Measurements from ENCODE around the gene LHFPL2. TPM values are rescaled to one million over a fixed set of nuclear protein-coding genes. Genes with fewer than 3 reads are reported as not detected.
A peak's percentile ranks its signal among the peaks of the same experiment; 100 is the strongest.

Gene LHFPL2
- total RNA-seq, 2 donors from 2014 or later: 15.5 to 18.7 TPM

DNA sequence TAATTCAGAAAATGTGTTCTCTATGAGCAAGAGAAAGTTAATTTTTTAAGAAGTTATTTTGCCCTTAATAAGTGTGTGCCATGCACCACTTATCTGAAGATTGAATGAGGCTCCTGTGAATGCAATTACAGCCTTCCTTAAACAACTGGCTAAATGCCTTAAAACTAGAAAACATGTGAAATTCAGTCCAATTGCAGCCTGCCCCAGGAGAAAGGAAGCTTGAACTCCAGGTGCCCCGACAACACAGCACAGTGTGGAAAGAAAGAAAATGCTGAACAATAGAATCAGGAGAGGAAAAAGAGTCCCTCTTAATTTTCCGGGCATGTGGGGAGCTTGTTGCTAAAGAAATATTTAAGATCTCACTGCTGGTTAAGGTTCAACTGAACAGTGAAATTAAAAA lies 8.8 kb downstream of the LHFPL2 start:
- TF ChIP-seq CTCF (IDR thresholded peaks at IDR 0.05): no peak
- no peak for TF ChIP-seq POLR2A (IDR thresholded peaks at IDR 0.05)
- intact Hi-C loops (cut with DNase I): no loop called here
- peak overlapping the region in 1 of 4 donors; percentile 27 for H3K27ac ChIP-seq
- WGBS, 2 donors: 38 to 60% methylated on average over 2 of the region's 2 CpGs
- no peaks in the 10 kb centered on the region for H3K36me3 ChIP-seq (replicated peaks in 1 of 2; ENCODE audit: insufficient read depth in 1 of 2, low read depth in 2 of 2)
- peaks cover 46% of the 10 kb centered on the region for H3K4me1 ChIP-seq
- DNase-seq (no peak), ATAC-seq (no peak)
- H3K4me3 ChIP-seq: no peak overlapping the region
- H3K27me3 ChIP-seq: no peaks in the 10 kb centered on the region
- H3K9me3 ChIP-seq: no peaks in the 10 kb centered on the region

GRCh38 chr5:78638973-78639669 lies 9.5 kb downstream of the LHFPL2 start:
- no peaks in the 10 kb centered on the region for H3K36me3 ChIP-seq (replicated peaks in 1 of 2; ENCODE audit: insufficient read depth in 1 of 2, low read depth in 2 of 2)
- peaks cover 52% of the 10 kb centered on the region for H3K4me1 ChIP-seq
- WGBS, 2 donors: 80 to 83% methylated on average over 4 of the region's 4 CpGs
- peak overlapping the region; percentile 37 to 71 (median 61) for H3K27ac ChIP-seq
- no peak for TF ChIP-seq CTCF (IDR thresholded peaks at IDR 0.05)
- TF ChIP-seq POLR2A (IDR thresholded peaks at IDR 0.05): no peak
- DNase-seq (no peak), ATAC-seq (no peak)
- no peaks in the 10 kb centered on the region for H3K9me3 ChIP-seq
- H3K27me3 ChIP-seq: no peaks in the 10 kb centered on the region
- intact Hi-C loops (cut with DNase I): no loop called here
- H3K4me3 ChIP-seq: no peak overlapping the region

GRCh38 chr5:78638423-78638822 lies 10.1 kb downstream of the LHFPL2 start:
- peak; percentile 95 for ATAC-seq
- TF ChIP-seq CTCF (IDR thresholded peaks at IDR 0.05) (no peak), POLR2A (IDR thresholded peaks at IDR 0.05) (no peak)
- Histone ChIP-seq H3K36me3 (replicated peaks in 1 of 2; ENCODE audit: insufficient read depth in 1 of 2, low read depth in 2 of 2) (no peaks in the 10 kb centered on the region), H3K27me3 (no peaks in the 10 kb centered on the region), H3K4me1 (peaks cover 53% of the 10 kb centered on the region), H3K27ac (peak overlapping the region; percentile 37 to 71 (median 61)), H3K9me3 (no peaks in the 10 kb centered on the region), H3K4me3 (no peak overlapping the region)
- DNase-seq: peak; percentile 80 to 90 (median 86)
- intact Hi-C loops (cut with DNase I): no loop called here
- WGBS, 2 donors: 21 to 23% methylated on average over 10 of the region's 10 CpGs

- 77 to 87% methylated on average over 5 of the region's 5 CpGs for WGBS, 2 donors
- H3K9me3 ChIP-seq: no peaks in the 10 kb centered on the region
- no peaks in the 10 kb centered on the region for H3K36me3 ChIP-seq (replicated peaks in 1 of 2; ENCODE audit: insufficient read depth in 1 of 2, low read depth in 2 of 2)
- no peaks in the 10 kb centered on the region for H3K27me3 ChIP-seq
- DNase-seq (no peak), ATAC-seq (no peak)
- H3K4me1 ChIP-seq: peaks cover 55% of the 10 kb centered on the region
- TF ChIP-seq CTCF (IDR thresholded peaks at IDR 0.05): no peak
- no peak for TF ChIP-seq POLR2A (IDR thresholded peaks at IDR 0.05)
- H3K27ac ChIP-seq: peak overlapping the region; percentile 26 to 71 (median 45)
- H3K4me3 ChIP-seq: no peak overlapping the region
- intact Hi-C loops (cut with DNase I): no loop called here
Measured at GRCh38 chr5:78637468-78637867, 11.1 kb downstream of the LHFPL2 start.

DNA sequence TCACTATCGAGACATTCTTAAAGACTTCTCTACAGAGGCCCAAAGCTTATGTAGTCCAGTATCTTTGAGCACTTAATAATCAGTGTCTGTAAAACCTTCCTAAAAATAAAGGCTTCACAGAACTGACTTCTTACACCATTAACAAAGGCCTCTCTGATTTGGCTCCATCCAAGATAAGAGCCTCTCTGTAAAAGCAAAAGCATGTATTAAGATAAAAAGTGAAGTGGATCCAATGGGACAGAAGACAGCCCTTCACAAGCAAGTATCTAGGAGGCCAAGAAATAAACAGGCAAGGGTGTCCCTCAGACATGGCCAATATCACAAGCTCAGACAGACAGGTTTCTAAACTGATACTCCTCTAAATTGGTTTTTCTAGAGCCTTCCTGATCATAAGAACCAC lies 11.9 kb downstream of the LHFPL2 start:
- no peaks in the 10 kb centered on the region for H3K36me3 ChIP-seq (replicated peaks in 1 of 2; ENCODE audit: insufficient read depth in 1 of 2, low read depth in 2 of 2)
- 96 to 100% methylated on average over 1 of the region's 1 CpG for WGBS, 2 donors
- peaks cover 63% of the 10 kb centered on the region for H3K4me1 ChIP-seq

More for the DNA sequence above, 11.9 kb downstream of the LHFPL2 start:
- Histone ChIP-seq H3K27ac (no peak overlapping the region), H3K27me3 (no peaks in the 10 kb centered on the region), H3K9me3 (no peaks in the 10 kb centered on the region), H3K4me3 (no peak overlapping the region)
- TF ChIP-seq POLR2A (IDR thresholded peaks at IDR 0.05) (no peak), CTCF (IDR thresholded peaks at IDR 0.05) (no peak)
- intact Hi-C loops (cut with DNase I): no loop called here
- ATAC-seq (no peak), DNase-seq (no peak)

All from body of pancreas (tissue), 4 donors.